OCI-LY1 (cell line): ENCODE data around the gene LIFR.

Source experiments
- H2AFZ ChIP-seq: fragments of 200-600 bp; sonication (generic), shearing (Covaris generic); 2 replicates; pipeline ENCODE4 v1.6.0; 2014; ENCODE audit warnings: antibody characterized with exemption, mild to moderate bottlenecking, low read length
- H3F3A ChIP-seq: fragments of 200-600 bp; sonication (generic), shearing (Covaris generic); 2 replicates; pipeline ENCODE4 v1.6.0; 2014; ENCODE audit warnings: mild to moderate bottlenecking, antibody characterized with exemption, low read length, moderate library complexity; ENCODE audit not compliant: insufficient read depth
- H3K27ac ChIP-seq: fragments of 200-600 bp; sonication (generic); 2 replicates; pipeline ENCODE4 v1.5.1; 2014; ENCODE audit warnings: low read length, mixed run types, mild to moderate bottlenecking, low read depth; ENCODE audit not compliant: poor library complexity, severe bottlenecking
- H3K27me3 ChIP-seq: fragments of 200-600 bp; sonication (generic); 2 replicates; pipeline ENCODE4 v1.6.0; 2014; ENCODE audit warnings: antibody characterized with exemption, mild to moderate bottlenecking, low read length, moderate library complexity; ENCODE audit not compliant: insufficient read depth
- H3K36me3 ChIP-seq: fragments of 200-600 bp; sonication (generic); 2 replicates; pipeline ENCODE4 v1.6.1; 2014; ENCODE audit warnings: mild to moderate bottlenecking, antibody characterized with exemption, low read length, moderate library complexity, mixed read lengths; ENCODE audit not compliant: insufficient read depth
- H3K4me1 ChIP-seq: fragments of 200-600 bp; sonication (generic); 2 replicates; pipeline ENCODE4 v1.5.1; 2014; ENCODE audit warnings: mild to moderate bottlenecking, low read length, moderate library complexity; ENCODE audit not compliant: insufficient read depth, severe bottlenecking
- H3K4me2 ChIP-seq: fragments of 200-600 bp; sonication (generic), shearing (Covaris generic); 2 replicates; pipeline ENCODE4 v1.6.1; 2014; ENCODE audit warnings: low read length
- H3K4me3 ChIP-seq: fragments of 200-600 bp; sonication (generic); 2 replicates; pipeline ENCODE4 v1.5.1; 2014; ENCODE audit warnings: low read length, low read depth, mild to moderate bottlenecking, mixed read lengths; ENCODE audit not compliant: poor library complexity, severe bottlenecking
- H3K79me2 ChIP-seq: fragments of 200-600 bp; shearing (Covaris generic); 2 replicates; pipeline ENCODE4 v1.6.1; 2016; ENCODE audit warnings: mixed run types, low read length, mixed read lengths; ENCODE audit not compliant: insufficient read depth
- H3K9ac ChIP-seq: fragments of 200-600 bp; sonication (generic), shearing (Covaris generic); 2 replicates; pipeline ENCODE4 v1.6.1; 2014; ENCODE audit warnings: mild to moderate bottlenecking, low read length, mixed read lengths
- H3K9me2 ChIP-seq: fragments of 200-600 bp; sonication (generic), shearing (Covaris generic); 2 replicates; pipeline ENCODE4 v1.6.1; 2014; ENCODE audit warnings: low read depth, mild to moderate bottlenecking, low read length, mixed read lengths
- H3K9me3 ChIP-seq: fragments of 200-600 bp; shearing (Covaris generic); 2 replicates; pipeline ENCODE4 v1.6.1; 2014; ENCODE audit warnings: low read length, mixed read lengths
- H4K20me1 ChIP-seq: fragments of 200-600 bp; sonication (generic), shearing (Covaris generic); 2 replicates; pipeline ENCODE4 v1.6.0; 2016; ENCODE audit warnings: mild to moderate bottlenecking, low read length; ENCODE audit not compliant: insufficient read depth
- EZH2 ChIP-seq: fragments of 200-600 bp; sonication (generic), shearing (Covaris generic); IDR thresholded peaks from 2 replicates; pipeline ENCODE4 v1.8.0; 2017; ENCODE audit warnings: borderline replicate concordance, mixed run types, mild to moderate bottlenecking, antibody characterized with exemption, low read length, moderate library complexity, mixed read lengths
- TF ChIP-seq, protein P1 (sequence below): fragments of 200-600 bp; sonication (generic), shearing (Covaris generic); IDR thresholded peaks from 2 replicates; pipeline ENCODE4 v1.5.1; 2017; ENCODE audit warnings: mild to moderate bottlenecking, antibody characterized with exemption, low read length, moderate library complexity, mixed read lengths

The LIFR gene

DNA sequence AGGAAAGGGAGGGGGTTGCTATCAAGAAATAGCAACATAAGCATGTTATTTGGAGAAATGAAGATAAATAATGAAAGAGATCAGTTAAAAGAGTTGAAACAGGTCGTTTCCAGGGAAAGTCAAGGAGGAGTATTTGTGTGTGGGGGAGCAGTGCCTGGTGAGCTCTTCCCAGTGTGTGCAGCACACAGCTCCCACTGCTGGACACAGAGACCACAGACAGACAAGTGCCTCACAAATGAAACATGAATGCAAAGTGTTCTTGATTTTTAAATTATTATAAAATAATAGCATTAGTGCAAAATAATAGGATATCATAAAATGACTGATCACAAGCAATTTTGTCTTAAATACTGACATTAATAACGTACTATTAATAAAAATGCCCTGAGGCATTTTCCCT, 40.8 kb downstream of the LIFR start:
- Histone ChIP-seq H3K36me3 (no peaks in the 10 kb centered on the region), H3K27me3 (no peaks in the 10 kb centered on the region), H3K4me2 (no peak overlapping the region), H2AFZ (no peak overlapping the region), H3F3A (no peaks in the 10 kb centered on the region), H3K9ac (no peak overlapping the region), H3K4me3 (no peak overlapping the region), H4K20me1 (no peaks in the 10 kb centered on the region), H3K79me2 (no peaks in the 10 kb centered on the region), H3K9me2 (no peaks in the 10 kb centered on the region), H3K9me3 (no peaks in the 10 kb centered on the region), H3K4me1 (no peaks in the 10 kb centered on the region), H3K27ac (no peak overlapping the region)
- no peak for TF ChIP-seq EZH2
- TF ChIP-seq, protein P1, sequence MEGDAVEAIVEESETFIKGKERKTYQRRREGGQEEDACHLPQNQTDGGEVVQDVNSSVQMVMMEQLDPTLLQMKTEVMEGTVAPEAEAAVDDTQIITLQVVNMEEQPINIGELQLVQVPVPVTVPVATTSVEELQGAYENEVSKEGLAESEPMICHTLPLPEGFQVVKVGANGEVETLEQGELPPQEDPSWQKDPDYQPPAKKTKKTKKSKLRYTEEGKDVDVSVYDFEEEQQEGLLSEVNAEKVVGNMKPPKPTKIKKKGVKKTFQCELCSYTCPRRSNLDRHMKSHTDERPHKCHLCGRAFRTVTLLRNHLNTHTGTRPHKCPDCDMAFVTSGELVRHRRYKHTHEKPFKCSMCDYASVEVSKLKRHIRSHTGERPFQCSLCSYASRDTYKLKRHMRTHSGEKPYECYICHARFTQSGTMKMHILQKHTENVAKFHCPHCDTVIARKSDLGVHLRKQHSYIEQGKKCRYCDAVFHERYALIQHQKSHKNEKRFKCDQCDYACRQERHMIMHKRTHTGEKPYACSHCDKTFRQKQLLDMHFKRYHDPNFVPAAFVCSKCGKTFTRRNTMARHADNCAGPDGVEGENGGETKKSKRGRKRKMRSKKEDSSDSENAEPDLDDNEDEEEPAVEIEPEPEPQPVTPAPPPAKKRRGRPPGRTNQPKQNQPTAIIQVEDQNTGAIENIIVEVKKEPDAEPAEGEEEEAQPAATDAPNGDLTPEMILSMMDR, result no peak

DNA sequence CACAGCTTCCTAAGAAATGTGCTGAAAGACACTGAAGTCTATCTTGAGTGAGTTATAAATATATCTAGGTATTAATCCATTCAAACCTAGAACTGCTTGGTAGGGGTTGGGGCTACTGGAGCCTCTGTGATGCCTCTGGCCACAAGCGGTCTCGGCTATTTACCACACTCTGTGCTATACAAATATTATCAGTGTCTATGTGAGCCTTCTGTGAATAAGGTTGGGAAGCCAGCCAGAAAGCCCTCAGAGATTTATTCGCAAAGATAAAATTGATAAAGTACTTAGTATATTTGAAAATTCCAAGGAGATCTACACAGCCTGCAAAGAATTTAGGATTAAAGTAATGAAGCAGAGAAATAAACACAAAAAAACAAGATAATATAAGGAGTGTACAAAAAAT, 41.4 kb downstream of the LIFR start:
- H3K9me3 ChIP-seq, result no peaks in the 10 kb centered on the region
- TF ChIP-seq EZH2, result no peak
- TF ChIP-seq, protein P1, result no peak
- H3K4me2 ChIP-seq, result no peak overlapping the region
- no peak overlapping the region for H3K4me3 ChIP-seq
- H3K9me2 ChIP-seq, result no peaks in the 10 kb centered on the region
- H3K36me3 ChIP-seq, result no peaks in the 10 kb centered on the region
- no peak overlapping the region for H3K27ac ChIP-seq
- no peaks in the 10 kb centered on the region for H3K79me2 ChIP-seq
- H2AFZ ChIP-seq, result no peak overlapping the region
- H3K27me3 ChIP-seq, result no peaks in the 10 kb centered on the region
- no peaks in the 10 kb centered on the region for H4K20me1 ChIP-seq
- no peaks in the 10 kb centered on the region for H3K4me1 ChIP-seq
- no peak overlapping the region for H3K9ac ChIP-seq
- H3F3A ChIP-seq, result no peaks in the 10 kb centered on the region

- Histone ChIP-seq H3K9me2 (no peaks in the 10 kb centered on the region), H2AFZ (no peak overlapping the region), H4K20me1 (no peaks in the 10 kb centered on the region), H3K4me1 (no peaks in the 10 kb centered on the region), H3K36me3 (no peaks in the 10 kb centered on the region), H3K4me3 (no peak overlapping the region), H3K27ac (no peak overlapping the region), H3K9me3 (no peaks in the 10 kb centered on the region), H3K27me3 (no peaks in the 10 kb centered on the region), H3K4me2 (no peak overlapping the region), H3K79me2 (no peaks in the 10 kb centered on the region), H3F3A (no peaks in the 10 kb centered on the region), H3K9ac (no peak overlapping the region)
- TF ChIP-seq, protein P1, result no peak
- TF ChIP-seq EZH2, result no peak
Measured at GRCh38 chr5:38509185-38509584, 47.3 kb downstream of the LIFR start.
